Osteocyte (in vitro differentiated cells): Measurements from ENCODE around the gene ZDHHC11B. TPM values are rescaled to one million over a fixed set of nuclear protein-coding genes. Genes with fewer than 3 reads are reported as not detected.

Experiments used
- DNase-seq: peaks from one replicate; pipeline ENCODE4 v3.0.0; 2021; ENCODE audit warnings: mixed read lengths; ENCODE audit not compliant: unreplicated experiment; ENCODE audit errors: extremely low spot score
- H3K27ac Mint-ChIP-seq: one replicate; pipeline ENCODE4 v1.8.0; 2021; ENCODE audit warnings: mild to moderate bottlenecking, mixed read lengths; ENCODE audit not compliant: unreplicated experiment
- H3K27me3 Mint-ChIP-seq: one replicate; pipeline ENCODE4 v1.8.0; 2021; ENCODE audit warnings: mixed read lengths; ENCODE audit not compliant: unreplicated experiment
- H3K36me3 Mint-ChIP-seq: one replicate; pipeline ENCODE4 v1.8.0; 2021; ENCODE audit warnings: mixed read lengths; ENCODE audit not compliant: unreplicated experiment
- H3K4me1 Mint-ChIP-seq: one replicate; pipeline ENCODE4 v1.8.0; 2021; ENCODE audit warnings: mixed read lengths; ENCODE audit not compliant: unreplicated experiment
- H3K4me3 Mint-ChIP-seq: one replicate; pipeline ENCODE4 v1.8.0; 2021; ENCODE audit warnings: mild to moderate bottlenecking, moderate library complexity, mixed read lengths; ENCODE audit not compliant: unreplicated experiment
- H3K9me3 Mint-ChIP-seq: one replicate; pipeline ENCODE4 v1.8.0; 2021; ENCODE audit warnings: mixed read lengths; ENCODE audit not compliant: unreplicated experiment
- CTCF ChIP-seq: fragments of 200-600 bp; sonication (generic); IDR thresholded peaks from 2 replicates; pipeline ENCODE4 v1.5.0; 2021; ENCODE audit warnings: antibody characterized with exemption, mild to moderate bottlenecking, moderate library complexity
- total RNA-seq: library from RNA; stranded (reverse); gene quantifications from 2 replicates; pipeline ENCODE4 v1.2.1, GENCODE V29; 2021

The ZDHHC11B gene
- total RNA-seq, 1 donor from 2014 or later, result not detected

- Mint-ChIP-seq H3K36me3 (no peaks in the 10 kb centered on the region), H3K27me3 (peaks cover 8% of the 10 kb centered on the region), H3K4me3 (no peak overlapping the region), H3K9me3 (no peaks in the 10 kb centered on the region), H3K4me1 (no peaks in the 10 kb centered on the region), H3K27ac (no peak overlapping the region)
- DNase-seq, result peak; percentile 84
- TF ChIP-seq CTCF, result no peak
Measured at GRCh38 chr5:759111-759751, 25.3 kb downstream of the ZDHHC11B start.

GRCh38 chr5:758698-759053 is 25.9 kb downstream of the ZDHHC11B start:
- H3K27me3 Mint-ChIP-seq, result peaks cover 8% of the 10 kb centered on the region
- TF ChIP-seq CTCF, result no peak
- H3K9me3 Mint-ChIP-seq, result no peaks in the 10 kb centered on the region
- no peak for DNase-seq
- H3K36me3 Mint-ChIP-seq, result no peaks in the 10 kb centered on the region
- no peak overlapping the region for H3K27ac Mint-ChIP-seq
- no peaks in the 10 kb centered on the region for H3K4me1 Mint-ChIP-seq
- no peak overlapping the region for H3K4me3 Mint-ChIP-seq

GRCh38 chr5:757931-758697 is 26.4 kb downstream of the ZDHHC11B start:
- Mint-ChIP-seq H3K27me3 (peaks cover 8% of the 10 kb centered on the region), H3K36me3 (no peaks in the 10 kb centered on the region), H3K9me3 (no peaks in the 10 kb centered on the region), H3K4me3 (no peak overlapping the region), H3K27ac (no peak overlapping the region), H3K4me1 (no peaks in the 10 kb centered on the region)
- DNase-seq, result peak; percentile 86
- no peak for TF ChIP-seq CTCF

- TF ChIP-seq CTCF, result no peak
- Mint-ChIP-seq H3K4me1 (no peaks in the 10 kb centered on the region), H3K27me3 (peaks cover 8% of the 10 kb centered on the region), H3K9me3 (no peaks in the 10 kb centered on the region), H3K4me3 (no peak overlapping the region), H3K27ac (no peak overlapping the region), H3K36me3 (no peaks in the 10 kb centered on the region)
- peak; percentile 82 for DNase-seq
Measured at GRCh38 chr5:757346-757930, 27.1 kb downstream of the ZDHHC11B start.

- Mint-ChIP-seq H3K9me3 (no peaks in the 10 kb centered on the region), H3K4me1 (no peaks in the 10 kb centered on the region), H3K36me3 (no peaks in the 10 kb centered on the region), H3K27me3 (peaks cover 8% of the 10 kb centered on the region), H3K4me3 (no peak overlapping the region), H3K27ac (no peak overlapping the region)
- DNase-seq, result peak; percentile 83
- TF ChIP-seq CTCF, result no peak
Measured at GRCh38 chr5:756865-757345, 27.6 kb downstream of the ZDHHC11B start.
